Keratinocyte (primary cell): ENCODE results near the gene GRIP1. TPM values are rescaled to one million over a fixed set of nuclear protein-coding genes. Genes with fewer than 3 reads are reported as not detected.

Experiments used
- DNase-seq: peaks from one replicate; pipeline ENCODE4 v3.0.0-alpha.2; 2011; ENCODE audit warnings: low read depth, missing footprints, low spot score
- FAIRE-seq: peaks from 2 replicates; lab custom pipeline; 2011; peaks lifted over from hg19 to GRCh38; lab: Jason Lieb, UNC
- H2AFZ ChIP-seq: 2 replicates; pipeline ENCODE4 v1.6.0; 2012; ENCODE audit warnings: low read length, control low read depth, inconsistent platforms; ENCODE audit not compliant: control insufficient read depth
- H3K27ac ChIP-seq: 2 replicates; pipeline ENCODE4 v1.5.1; 2011; ENCODE audit warnings: low read length; ENCODE audit not compliant: control insufficient read depth, insufficient read depth
- H3K27me3 ChIP-seq: 3 replicates; pipeline ENCODE4 v1.6.0; 2011; ENCODE audit warnings: low read length; ENCODE audit not compliant: control insufficient read depth, insufficient read depth; ENCODE audit errors: extremely low read depth
- H3K36me3 ChIP-seq, 2 experiments: 2 replicates in 1 of 2; 3 replicates in 1 of 2; pipeline ENCODE4 v1.5.1; 2011; ENCODE audit warnings: low read length in 2 of 2, mild to moderate bottlenecking in 1 of 2; ENCODE audit not compliant: control insufficient read depth in 2 of 2, insufficient read depth in 2 of 2; ENCODE audit errors: extremely low read depth in 1 of 2
- H3K4me1 ChIP-seq: 3 replicates; pipeline ENCODE4 v1.5.1; 2011; ENCODE audit warnings: low read length; ENCODE audit not compliant: control insufficient read depth, insufficient read depth; ENCODE audit errors: extremely low read depth
- H3K4me2 ChIP-seq: 3 replicates; pipeline ENCODE4 v1.6.0; 2011; ENCODE audit warnings: low read depth, low read length; ENCODE audit not compliant: control insufficient read depth, insufficient read depth; ENCODE audit errors: extremely low read depth
- H3K4me3 ChIP-seq, 3 experiments: fragments of 200-600 bp in 1 of 3; sonication (generic) in 1 of 3; 2 replicates in 2 of 3; 3 replicates in 1 of 3; pipeline ENCODE4 v1.5.1; 2011 to 2016; ENCODE audit warnings: low read length in 3 of 3, mild to moderate bottlenecking in 3 of 3, control low read depth in 2 of 3, inconsistent platforms in 1 of 3, low read depth in 1 of 3, mixed read lengths in 1 of 3, mixed run types in 1 of 3, moderate library complexity in 1 of 3; ENCODE audit not compliant: control insufficient read depth in 2 of 3, insufficient read depth in 2 of 3; ENCODE audit errors: extremely low read depth in 1 of 3
- H3K79me2 ChIP-seq: 2 replicates; pipeline ENCODE4 v1.6.0; 2012; ENCODE audit warnings: low read length; ENCODE audit not compliant: control insufficient read depth, insufficient read depth
- H3K9ac ChIP-seq: 3 replicates; pipeline ENCODE4 v1.6.0; 2011; ENCODE audit warnings: low read length; ENCODE audit not compliant: control insufficient read depth, insufficient read depth; ENCODE audit errors: extremely low read depth
- H3K9me1 ChIP-seq: 3 replicates; pipeline ENCODE4 v1.6.0; 2011; ENCODE audit warnings: low read length; ENCODE audit not compliant: control insufficient read depth, insufficient read depth; ENCODE audit errors: extremely low read depth
- H3K9me3 ChIP-seq: 2 replicates; pipeline ENCODE4 v1.5.1; 2012; ENCODE audit warnings: low read depth, low read length; ENCODE audit not compliant: control insufficient read depth
- H4K20me1 ChIP-seq: 3 replicates; pipeline ENCODE4 v1.6.0; 2011; ENCODE audit warnings: low read length; ENCODE audit not compliant: control insufficient read depth, insufficient read depth; ENCODE audit errors: extremely low read depth
- EZH2 ChIP-seq: IDR thresholded peaks from one replicate; pipeline ENCODE4 v1.6.1; 2012; ENCODE audit warnings: inconsistent platforms, mild to moderate bottlenecking, low read length, moderate library complexity
- dilution Hi-C: fragments of 300-500 bp; cut with MboI; formaldehyde crosslinking; loops from one replicate; pipeline ENCODE4 v1.7.0; 2020; ENCODE audit warnings: low sequenced_read_pairs; ENCODE audit not compliant: extremely low pct_ligation_motif_present
- polyA plus RNA-seq, 5 experiments: library from polyadenylated mRNA; depleted of rRNA in 3 of 5; stranded (reverse) in 3 of 5; stranded (forward) in 1 of 5; unstranded in 1 of 5; fragments of >200 nt; gene quantifications; 1 replicate in 1 of 5; 2 replicates in 3 of 5; 3 replicates in 1 of 5; pipeline versions ENCODE4 v1.2.1 to v1.2.3, GENCODE V29; 2011 to 2012; ENCODE audit warnings: missing spikeins in 2 of 5, low read depth in 1 of 5, low replicate concordance in 1 of 5
- small RNA-seq, 3 experiments: library from RNA; depleted of rRNA; stranded (forward); fragments of <200 nt; gene quantifications; one replicate each; pipeline ENCODE3, GENCODE V24; 2012; ENCODE audit warnings: low read depth in 3 of 3, low replicate concordance in 1 of 3; ENCODE audit not compliant: insufficient read length in 3 of 3
- TF ChIP-seq, protein P1 (sequence below), 3 experiments: IDR thresholded peaks in 1 of 3; conservative IDR thresholded peaks in 1 of 3; optimal IDR thresholded peaks in 1 of 3; 2 replicates in 2 of 3; 3 replicates in 1 of 3; pipeline versions ENCODE3 to v1.5.1; 2011; ENCODE audit warnings: low read length in 3 of 3, mild to moderate bottlenecking in 3 of 3, moderate library complexity in 2 of 3, control low read depth in 1 of 3, inconsistent platforms in 1 of 3; ENCODE audit not compliant: insufficient read depth in 2 of 3; ENCODE audit errors: extremely low read depth in 1 of 3

GRIP1 gene
- polyA plus RNA-seq, 1 donor (not counting 4 experiments of a cell fraction or from before 2014, with no cell fraction given) = 6.7 TPM

DNA sequence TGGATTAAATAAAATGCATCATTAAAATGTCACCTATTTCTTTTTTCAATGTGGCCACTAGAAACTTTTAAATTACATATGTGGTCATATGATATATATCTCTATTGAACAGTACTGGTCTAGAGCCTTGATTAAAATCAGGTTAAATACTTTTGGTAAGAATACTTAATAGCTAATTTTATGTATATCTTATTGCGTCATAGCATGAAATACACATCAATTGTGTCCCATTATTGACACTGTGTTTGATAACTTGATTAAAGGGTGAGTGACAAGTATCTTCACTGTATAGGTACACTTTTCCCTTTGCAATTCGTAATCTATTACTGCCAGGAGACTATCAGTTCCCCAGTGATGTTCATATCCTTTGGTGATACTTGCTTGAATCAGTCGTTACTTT lies 381.0 kb downstream of the GRIP1 start:
- Histone ChIP-seq H3K9me3 (no peaks in the 10 kb centered on the region), H3K36me3 (no peaks in the 10 kb centered on the region), H3K79me2 (no peaks in the 10 kb centered on the region), H3K9me1 (no peaks in the 10 kb centered on the region), H3K4me3 (no peak overlapping the region), H3K9ac (no peak overlapping the region), H2AFZ (no peak overlapping the region), H3K4me1 (no peaks in the 10 kb centered on the region), H3K27me3 (peaks cover 8% of the 10 kb centered on the region), H3K4me2 (no peak overlapping the region), H3K27ac (no peak overlapping the region), H4K20me1 (no peaks in the 10 kb centered on the region)
- no peak for DNase-seq
- TF ChIP-seq EZH2 = no peak
- TF ChIP-seq, protein P1, sequence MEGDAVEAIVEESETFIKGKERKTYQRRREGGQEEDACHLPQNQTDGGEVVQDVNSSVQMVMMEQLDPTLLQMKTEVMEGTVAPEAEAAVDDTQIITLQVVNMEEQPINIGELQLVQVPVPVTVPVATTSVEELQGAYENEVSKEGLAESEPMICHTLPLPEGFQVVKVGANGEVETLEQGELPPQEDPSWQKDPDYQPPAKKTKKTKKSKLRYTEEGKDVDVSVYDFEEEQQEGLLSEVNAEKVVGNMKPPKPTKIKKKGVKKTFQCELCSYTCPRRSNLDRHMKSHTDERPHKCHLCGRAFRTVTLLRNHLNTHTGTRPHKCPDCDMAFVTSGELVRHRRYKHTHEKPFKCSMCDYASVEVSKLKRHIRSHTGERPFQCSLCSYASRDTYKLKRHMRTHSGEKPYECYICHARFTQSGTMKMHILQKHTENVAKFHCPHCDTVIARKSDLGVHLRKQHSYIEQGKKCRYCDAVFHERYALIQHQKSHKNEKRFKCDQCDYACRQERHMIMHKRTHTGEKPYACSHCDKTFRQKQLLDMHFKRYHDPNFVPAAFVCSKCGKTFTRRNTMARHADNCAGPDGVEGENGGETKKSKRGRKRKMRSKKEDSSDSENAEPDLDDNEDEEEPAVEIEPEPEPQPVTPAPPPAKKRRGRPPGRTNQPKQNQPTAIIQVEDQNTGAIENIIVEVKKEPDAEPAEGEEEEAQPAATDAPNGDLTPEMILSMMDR (optimal IDR thresholded peaks at IDR 0.05 in 1 of 3, IDR thresholded peaks at IDR 0.05 in 1 of 3, conservative IDR thresholded peaks at IDR 0.05 in 1 of 3; ENCODE audit: extremely low read depth in 1 of 3, insufficient read depth in 2 of 3, low read length in 3 of 3) = no peak
- dilution Hi-C loops = no loop called here
- no peak for FAIRE-seq

Small RNAs within 50 kb of the gene (small RNA-seq; reads per million reads assigned to genes)
- gene OSBPL9P5 = 0 reads per million in 3 experiments
